Measurements from ENCODE around the gene HAUS5.

DNA sequence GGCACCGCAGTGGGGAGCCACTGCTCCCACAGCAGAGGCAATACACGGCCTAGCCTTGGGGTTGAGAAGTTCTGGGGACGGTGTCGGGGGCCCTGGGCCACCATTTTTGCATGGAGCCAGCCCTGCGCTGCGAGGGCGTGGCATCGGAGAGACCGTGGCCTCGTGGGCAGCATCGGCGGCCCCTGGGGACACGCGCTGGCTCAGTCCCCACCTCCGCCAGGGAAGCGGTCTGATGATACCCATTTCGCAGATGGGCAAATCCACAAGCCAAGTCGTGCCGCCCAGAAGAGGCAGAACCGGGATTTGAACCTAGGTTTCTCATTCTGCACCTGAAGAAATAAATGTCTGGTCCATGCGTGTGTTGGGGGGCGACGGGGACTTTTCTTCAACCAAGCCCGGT lies 52.6 kb downstream of the HAUS5 start:
- TF ChIP-seq, protein P1, sequence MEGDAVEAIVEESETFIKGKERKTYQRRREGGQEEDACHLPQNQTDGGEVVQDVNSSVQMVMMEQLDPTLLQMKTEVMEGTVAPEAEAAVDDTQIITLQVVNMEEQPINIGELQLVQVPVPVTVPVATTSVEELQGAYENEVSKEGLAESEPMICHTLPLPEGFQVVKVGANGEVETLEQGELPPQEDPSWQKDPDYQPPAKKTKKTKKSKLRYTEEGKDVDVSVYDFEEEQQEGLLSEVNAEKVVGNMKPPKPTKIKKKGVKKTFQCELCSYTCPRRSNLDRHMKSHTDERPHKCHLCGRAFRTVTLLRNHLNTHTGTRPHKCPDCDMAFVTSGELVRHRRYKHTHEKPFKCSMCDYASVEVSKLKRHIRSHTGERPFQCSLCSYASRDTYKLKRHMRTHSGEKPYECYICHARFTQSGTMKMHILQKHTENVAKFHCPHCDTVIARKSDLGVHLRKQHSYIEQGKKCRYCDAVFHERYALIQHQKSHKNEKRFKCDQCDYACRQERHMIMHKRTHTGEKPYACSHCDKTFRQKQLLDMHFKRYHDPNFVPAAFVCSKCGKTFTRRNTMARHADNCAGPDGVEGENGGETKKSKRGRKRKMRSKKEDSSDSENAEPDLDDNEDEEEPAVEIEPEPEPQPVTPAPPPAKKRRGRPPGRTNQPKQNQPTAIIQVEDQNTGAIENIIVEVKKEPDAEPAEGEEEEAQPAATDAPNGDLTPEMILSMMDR (IDR thresholded peaks at IDR 0.05 in 2 of 3, conservative IDR thresholded peaks at IDR 0.05 in 1 of 3; ENCODE audit: control insufficient read depth in 2 of 3, extremely low read depth in 1 of 3, insufficient read depth in 1 of 3, low read depth in 3 of 3, low read length in 3 of 3) = no peak
- TF ChIP-seq SIX5 (IDR thresholded peaks at IDR 0.05; ENCODE audit: low read depth, low read length, severe bottlenecking) (no peak), LARP7 (IDR thresholded peaks at IDR 0.05) (no peak), JUND (IDR thresholded peaks at IDR 0.05; ENCODE audit: low read depth, low read length) (no peak)
